ENCODE measurements around the gene HAUS6.
"Not testable (repeated sequence)": the region's sequence is repeated elsewhere in the genome, so short reads cannot be mapped to it uniquely, and the experiment has no call there.

The HAUS6 gene, protein sequence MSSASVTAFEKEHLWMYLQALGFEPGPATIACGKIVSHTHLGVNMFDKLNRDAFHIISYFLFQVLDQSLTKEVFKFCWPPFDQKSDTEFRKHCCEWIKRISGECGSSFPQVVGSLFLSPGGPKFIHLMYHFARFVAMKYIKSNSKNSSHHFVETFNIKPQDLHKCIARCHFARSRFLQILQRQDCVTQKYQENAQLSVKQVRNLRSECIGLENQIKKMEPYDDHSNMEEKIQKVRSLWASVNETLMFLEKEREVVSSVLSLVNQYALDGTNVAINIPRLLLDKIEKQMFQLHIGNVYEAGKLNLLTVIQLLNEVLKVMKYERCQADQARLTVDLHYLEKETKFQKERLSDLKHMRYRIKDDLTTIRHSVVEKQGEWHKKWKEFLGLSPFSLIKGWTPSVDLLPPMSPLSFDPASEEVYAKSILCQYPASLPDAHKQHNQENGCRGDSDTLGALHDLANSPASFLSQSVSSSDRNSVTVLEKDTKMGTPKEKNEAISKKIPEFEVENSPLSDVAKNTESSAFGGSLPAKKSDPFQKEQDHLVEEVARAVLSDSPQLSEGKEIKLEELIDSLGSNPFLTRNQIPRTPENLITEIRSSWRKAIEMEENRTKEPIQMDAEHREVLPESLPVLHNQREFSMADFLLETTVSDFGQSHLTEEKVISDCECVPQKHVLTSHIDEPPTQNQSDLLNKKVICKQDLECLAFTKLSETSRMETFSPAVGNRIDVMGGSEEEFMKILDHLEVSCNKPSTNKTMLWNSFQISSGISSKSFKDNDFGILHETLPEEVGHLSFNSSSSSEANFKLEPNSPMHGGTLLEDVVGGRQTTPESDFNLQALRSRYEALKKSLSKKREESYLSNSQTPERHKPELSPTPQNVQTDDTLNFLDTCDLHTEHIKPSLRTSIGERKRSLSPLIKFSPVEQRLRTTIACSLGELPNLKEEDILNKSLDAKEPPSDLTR

DNA sequence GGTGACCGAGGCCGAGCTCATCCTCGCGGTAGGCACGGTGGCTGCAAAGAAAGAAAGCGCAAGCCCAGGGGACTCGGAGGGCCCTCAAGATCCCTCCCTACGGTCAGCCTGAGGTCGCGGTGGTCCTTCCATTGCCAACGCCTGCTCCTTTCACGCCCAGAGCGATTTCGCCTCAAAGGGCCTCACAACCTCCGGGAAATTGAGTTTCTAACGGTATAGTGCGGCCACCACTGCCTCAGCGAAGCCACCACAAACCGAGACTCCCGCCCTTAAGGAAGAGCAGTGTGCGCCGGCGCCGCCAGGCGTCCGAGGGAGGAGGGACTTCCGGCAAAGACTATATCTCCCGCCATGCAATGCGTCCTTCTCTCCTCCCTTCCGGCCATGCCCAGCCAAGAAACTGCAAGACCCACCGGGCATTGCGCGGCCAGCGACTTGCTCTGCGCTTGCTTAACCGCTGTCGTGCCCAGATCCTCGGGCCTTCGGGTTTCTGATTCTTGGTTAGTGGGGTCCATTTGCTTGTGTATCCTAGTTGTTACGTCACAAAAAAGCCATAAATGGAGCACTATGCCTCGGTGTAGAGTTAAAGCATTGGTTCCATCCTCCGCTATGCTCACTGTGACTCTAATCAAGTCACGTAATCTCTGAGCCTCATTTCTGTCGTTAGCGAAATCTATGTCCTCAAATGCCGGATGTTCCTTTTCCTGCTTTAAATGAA is at the start of gene HAUS6:
TSS of gene HAUS6 (minus strand) at position 274 of the 715 bp plus-strand sequence. CDS start at position 21, 253 bp downstream.
- peak; percentile 84 for DNase-seq

DNA sequence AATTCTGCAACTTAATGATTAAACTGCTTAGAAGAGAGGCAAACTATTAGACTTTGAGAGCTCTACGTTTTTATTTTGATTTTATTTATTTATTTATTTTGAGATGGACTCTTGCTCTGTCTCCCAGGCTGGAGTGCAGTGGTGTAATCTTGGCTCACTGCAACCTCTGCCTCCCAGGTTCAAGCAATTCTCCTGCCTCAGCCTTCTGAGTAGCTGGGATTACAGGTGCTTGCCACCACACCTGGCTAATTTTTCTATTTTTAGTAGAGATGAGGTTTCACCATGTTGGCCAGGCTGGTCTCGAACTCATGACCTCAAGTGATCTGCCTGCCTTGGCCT is 49.4 kb upstream of the HAUS6 start:
- DNase-seq, result not testable (repeated sequence)

DNA sequence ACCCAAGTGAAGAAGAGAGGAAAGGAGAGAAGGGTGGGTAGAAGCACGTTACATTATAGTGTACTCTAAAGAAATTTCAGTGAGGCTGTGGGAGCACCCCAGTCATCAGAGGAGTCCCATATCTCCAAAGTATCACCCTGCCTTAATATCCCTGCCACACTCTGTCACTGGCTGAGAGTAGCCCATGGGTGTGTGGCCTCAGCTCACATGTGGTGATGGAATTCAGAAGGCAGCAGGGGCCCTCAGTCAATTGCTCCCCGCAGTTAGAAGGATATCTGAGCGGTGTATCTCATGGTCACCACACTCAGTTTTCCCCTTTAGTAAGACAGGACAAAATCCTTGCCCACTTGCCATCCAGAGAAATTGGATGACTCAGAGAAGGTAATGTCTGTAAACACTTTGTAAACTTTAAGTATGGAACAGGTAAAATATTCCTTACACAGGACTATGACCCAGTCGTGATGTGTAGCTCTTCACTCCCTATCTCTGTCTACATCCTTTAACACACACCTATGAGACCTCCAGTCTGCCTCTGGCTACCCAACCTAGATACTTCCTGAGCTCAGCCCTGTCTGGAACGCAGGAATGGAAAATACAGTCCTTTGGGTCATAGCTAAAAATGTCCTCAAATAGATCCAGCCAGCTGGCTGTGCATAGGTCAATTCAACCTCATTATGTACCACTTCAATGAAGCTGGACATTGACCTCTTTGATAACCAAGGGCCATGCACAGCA is 48.9 kb upstream of the HAUS6 start:
- DNase-seq, result no peak

DNA sequence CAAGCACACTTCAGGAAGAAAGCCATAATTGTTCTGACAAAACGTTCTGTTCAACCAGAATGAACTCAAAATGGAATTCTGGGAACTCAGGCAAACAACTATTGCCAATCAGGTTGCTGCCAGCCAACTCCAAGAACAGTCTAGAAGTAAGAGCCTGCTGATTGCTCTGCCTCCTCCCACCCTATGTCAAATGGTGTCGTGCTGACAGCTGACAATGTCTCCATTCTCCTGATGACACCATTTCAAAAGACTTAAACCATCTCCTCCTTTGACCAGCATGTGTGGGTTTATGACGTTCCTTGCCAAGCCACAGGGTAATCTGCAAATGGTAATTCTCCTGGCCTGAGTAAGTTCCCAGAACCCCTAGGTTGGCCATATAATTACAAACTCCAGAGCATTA is 46.5 kb upstream of the HAUS6 start:
- DNase-seq, result no peak

DNA sequence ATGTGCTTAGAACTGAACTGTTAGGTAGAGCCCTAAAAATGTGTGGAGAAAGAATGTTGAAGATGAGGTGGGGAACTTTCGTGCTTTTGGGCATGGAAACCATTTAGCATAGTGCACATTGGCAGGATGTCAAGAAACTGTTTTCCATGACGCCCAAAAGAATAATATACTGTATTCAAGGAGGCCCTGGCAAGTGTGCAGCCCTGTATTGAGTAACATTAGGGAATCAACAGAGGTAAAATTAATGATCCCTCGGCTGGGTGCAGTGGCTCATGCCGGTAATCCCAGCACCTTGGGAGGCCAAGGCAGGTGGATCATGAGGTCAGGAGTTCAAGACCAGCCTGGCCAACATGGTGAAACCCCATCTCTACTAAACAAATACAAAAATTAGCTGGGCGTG is 45.5 kb upstream of the HAUS6 start:
- DNase-seq, result no peak

DNA sequence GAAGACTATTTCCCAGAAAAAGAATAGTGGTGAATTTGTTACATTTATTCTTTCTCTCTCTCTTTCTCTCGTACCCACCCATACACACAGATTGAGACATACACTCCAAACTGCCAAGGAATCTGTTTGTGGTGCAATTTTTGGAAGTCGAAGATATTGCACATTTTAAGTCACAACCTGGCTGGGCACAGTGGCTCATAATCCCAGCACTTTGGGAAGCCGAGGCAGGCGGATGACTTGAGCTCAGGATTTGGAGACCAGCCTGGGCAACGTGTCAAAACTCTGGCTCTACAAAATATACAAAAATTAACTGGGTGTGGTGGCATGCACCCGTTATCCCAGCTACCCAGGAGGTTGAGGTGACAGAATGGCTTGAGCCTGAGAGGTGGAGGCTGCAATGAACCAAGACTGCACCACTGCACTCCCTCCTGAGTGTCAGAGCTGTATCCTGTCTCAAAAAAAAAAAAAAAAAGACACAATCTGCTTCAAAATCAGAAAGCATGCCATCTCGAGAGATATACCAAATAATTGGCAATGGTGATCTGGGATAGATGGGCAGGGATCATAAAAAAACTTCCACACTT is 43.8 kb upstream of the HAUS6 start:
- DNase-seq, result no peak

DNA sequence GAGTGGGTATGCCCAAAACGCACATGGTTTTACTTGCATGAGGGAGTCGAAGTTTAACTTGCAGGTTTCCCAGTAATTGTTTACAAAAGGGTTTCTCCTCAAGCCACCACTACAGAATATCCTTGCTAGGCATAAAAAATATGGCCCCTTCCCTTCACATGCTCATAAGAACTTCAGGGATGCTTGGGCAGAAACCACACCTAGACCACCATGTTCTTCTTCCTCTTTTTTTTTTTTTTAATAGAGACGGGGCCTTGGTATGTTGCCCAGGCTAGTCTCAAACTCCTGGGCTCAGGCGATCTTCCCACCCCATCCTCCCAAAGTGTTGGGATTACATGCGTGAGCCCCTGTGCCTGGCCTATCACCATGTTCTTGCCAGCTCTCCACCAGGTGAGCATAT is 43.2 kb upstream of the HAUS6 start:
- no peak for DNase-seq

DNA sequence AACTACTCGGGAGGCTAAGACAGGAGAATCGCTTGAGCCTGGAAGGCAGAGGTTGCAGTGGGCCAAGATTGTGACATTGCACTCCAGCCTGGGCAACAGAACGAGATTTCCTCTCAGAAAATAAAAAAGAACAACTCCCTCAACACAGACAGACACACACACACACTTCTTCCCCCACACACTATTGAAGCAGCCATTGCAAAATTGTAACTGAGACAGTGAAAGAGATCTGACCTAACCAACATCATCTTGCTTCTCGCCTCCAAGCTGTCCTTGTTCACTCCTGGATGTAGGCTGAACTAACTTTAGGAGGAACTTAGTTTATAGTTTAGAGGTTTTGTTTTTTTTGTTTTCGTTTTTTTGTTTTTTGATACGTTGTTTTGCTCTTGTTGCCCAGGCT is 37.6 kb upstream of the HAUS6 start:
- DNase-seq, result no peak

DNA sequence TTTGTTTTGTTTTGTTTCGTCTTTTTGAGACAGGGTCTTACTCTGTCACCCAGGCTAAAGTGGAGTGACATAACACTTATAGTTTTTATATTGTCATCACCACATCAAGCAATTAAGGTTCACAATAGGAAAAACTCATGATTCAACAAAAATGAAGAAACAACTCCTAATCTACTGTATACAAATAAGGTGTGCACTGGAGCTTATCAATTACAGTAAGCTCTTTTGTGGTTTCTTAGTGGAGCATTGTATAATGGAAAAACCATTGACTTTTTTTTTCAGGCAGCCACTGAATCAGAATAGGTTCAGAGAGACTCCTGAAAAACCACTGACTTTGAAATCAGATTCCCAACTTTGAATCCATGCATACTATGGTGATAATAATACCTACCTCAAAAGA is 35.4 kb upstream of the HAUS6 start:
- DNase-seq, result no peak

DNA sequence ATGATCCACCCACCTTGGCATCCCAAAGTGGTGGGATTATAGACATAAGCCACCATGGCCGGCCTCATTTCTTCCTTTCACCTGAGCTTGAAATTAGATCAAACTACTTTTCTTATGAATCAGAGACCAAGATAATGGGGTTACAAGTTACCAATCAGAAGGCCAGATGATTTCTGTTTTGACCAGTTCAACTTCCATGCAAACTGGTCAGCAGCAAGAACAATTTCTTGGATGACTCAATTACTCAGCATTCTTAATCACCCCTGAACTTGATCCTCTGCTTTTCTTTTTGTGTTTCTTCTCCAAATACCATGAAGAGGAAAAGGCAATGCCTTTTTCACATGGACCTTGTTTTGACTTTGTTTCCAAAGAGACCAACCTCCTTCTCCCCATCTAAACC is 34.6 kb upstream of the HAUS6 start:
- DNase-seq, result no peak

DNA sequence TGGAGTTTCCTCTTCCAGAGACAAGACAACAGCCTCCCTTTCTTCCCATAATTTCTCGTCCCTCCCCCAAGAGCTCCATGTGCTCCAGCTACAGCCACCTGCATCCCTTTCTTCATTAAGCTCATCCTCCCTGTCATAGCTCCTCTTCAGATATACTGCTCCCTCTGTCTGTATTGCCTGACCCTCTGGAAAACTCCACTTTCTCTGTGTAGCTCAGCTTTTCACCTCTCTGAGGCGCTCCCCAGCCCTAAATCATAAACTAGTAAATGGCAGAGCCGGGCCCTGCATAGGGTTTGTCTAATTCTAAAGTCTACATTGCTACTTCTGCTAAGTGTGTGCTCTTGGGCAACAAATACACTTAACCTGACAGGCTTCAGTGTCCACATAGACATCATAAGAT is 33.4 kb upstream of the HAUS6 start:
- DNase-seq, result no peak

DNA sequence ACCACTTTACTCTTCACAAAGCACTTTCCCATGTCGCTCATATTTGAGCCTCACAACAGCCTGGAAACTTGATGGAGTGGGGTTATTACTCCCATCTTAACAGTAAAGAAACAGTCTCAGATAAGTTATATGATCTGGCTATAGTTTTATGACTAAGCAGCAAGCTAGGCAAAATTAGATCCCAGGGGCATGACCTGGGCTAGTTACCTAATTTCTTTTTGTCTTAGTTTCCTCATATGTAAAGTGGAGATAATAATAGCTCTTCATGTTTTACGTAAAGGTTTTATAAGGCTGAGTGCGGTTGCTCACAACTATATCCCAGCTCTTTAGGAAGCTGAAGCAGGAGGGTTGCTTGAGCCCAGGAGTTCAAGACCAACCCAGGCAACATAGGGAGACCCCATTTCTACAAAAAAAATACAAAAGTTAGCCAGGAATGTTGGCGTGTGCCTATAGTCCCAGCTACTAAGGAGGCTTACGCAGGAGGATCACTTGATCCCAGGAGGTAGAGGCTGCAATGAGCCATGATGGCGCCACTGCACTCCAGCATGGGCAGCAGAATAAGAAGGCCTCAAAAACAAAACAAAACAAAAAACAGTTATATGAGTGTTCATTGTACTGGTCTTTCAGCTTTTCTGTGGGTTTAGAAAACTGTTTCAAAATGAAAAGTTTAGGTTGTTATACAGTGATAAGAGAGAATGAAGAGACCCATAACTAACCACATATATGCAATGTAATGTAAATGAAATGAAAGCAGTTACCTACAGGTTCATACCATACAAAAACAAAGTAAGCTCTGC is 31.0 kb upstream of the HAUS6 start:
- DNase-seq, result no peak

DNA sequence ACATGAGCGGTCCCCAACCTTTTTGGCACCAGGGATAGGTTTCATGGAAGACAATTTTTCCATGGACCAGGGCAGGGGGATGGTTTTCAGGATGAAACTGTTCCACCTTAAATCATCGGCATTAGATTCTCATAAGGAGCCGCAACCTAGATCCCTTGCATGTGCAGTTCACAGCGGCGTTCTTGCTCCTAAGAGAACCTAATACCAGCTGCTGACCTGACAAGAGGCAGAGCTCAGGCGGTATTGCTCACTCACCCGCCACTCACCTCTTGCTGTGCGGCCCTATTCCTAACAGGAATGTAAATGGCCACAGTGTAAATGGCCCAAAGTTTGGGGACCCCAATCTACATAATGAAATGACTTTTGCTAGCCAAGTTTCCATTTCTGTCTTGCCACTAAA is 27.7 kb upstream of the HAUS6 start:
- DNase-seq, result no peak

DNA sequence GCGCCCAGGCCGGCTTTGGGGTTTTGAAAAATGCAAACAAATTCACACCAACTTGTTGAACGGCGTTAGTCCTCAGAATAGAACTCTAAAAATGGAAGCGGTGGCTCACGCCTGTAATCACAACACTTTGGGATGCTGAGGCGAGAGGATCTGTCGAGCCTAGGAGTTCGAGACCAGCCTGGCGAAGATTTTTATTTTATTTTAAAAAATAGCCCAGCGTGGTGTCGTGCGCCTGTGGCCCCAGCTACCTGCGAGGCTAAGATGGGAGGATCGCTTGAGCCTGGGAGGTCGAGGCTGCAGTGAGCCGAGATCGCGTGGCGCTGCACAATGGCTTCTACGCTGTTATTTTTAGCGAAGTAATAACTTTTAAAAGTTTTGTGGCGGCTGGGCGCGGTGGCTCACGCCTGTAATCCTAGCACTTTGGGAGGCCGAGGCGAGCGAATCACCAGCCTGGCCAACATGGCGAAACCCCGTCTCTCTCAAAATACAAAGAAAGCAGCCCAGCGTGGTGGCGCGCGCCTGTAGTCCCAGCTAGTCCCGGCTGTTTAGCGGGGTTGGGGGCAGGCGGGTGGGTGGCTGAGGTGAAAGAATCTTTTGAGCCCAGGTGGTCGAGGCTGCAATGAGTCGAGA is 25.3 kb upstream of the HAUS6 start:
- DNase-seq, result no peak

DNA sequence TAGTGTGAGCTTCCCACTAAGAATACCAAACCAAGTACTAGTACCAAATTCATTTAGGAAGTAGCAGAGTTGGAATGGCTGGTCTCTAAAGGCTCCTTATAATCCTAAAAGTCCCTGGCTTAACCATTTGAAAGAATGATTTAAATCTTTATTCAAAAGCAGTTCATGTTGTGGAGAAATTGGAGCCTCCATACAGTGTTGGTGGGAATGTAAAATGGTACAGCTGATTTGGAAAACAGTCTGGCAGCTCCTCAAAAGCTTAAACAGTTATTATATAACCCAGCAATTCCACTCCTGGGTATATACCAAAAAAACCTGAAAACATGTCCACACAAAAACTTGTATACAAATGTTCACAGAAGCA is 21.7 kb upstream of the HAUS6 start:
- no peak for DNase-seq

DNA sequence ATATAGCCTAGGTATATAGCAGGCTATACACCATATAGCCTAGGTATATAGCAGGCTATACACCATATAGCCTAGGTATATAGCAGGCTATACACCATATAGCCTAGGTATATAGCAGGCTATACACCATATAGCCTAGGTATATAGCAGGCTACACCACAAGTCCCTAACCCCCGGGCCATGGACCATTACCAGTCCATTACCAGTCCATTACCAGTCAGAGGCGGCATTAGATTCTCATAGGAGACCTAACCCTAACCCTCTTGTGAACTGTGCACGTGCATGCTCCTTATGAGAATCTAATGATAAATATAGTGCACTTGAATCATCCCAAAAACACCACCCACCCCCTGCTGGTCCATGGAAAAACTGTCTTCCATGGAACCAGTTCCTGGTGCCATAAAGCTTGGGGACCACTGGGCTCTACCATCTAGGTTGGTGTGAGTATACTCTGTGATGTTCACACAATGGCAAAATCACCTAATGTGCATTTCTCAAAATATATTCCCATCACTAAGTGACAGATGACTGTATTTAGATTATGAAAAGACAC is 19.9 kb upstream of the HAUS6 start:
- DNase-seq, result no peak

DNA sequence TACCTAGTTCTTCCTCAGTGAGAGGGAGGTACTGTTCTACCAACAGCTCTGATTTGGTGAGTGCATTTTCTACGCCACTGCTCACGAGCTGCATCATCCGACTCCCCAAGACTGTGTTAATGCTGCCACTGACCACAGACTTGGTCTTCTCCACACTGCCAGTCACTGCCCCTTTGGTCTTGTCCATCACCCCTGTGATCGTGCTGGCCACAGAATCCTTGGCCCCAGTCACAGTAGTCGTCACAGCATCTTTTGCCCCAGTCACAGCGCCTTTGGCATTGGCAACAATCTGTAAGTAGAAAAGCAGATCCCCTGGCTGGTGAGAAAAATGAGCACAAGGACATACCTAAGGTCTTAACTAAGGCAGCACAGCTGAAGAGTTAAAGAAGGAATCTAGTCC is 18.2 kb upstream of the HAUS6 start:
- no peak for DNase-seq

DNA sequence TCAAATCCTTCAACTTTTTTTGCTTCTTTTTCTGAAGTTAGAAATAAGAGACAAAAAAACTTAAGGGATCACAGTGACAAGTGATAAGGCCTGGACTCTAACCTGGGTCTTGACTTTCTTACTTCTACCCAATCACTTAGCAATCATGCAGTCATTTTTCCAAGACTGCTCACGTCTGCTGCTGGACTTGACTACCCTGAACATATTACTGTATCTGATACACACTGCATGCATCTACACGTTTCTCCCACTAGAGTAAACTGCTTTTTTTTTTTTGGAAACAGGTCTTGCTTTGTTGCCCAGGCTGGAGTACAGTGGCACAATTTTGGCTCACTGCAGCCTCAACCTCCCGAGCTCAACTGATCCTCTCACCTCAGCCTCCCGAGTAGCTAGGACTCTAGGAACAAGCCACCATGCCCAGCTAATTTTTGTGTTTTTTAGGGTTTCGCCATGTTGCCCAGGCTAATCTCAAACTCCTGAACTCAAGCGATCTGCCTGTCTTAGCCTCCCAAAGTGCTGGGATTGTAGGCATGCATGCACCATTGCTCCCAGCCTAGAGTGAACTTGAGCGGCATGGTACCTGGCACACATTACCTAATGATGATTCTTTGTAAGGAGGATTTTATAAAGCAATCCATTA is 17.2 kb upstream of the HAUS6 start:
- DNase-seq, result no peak

DNA sequence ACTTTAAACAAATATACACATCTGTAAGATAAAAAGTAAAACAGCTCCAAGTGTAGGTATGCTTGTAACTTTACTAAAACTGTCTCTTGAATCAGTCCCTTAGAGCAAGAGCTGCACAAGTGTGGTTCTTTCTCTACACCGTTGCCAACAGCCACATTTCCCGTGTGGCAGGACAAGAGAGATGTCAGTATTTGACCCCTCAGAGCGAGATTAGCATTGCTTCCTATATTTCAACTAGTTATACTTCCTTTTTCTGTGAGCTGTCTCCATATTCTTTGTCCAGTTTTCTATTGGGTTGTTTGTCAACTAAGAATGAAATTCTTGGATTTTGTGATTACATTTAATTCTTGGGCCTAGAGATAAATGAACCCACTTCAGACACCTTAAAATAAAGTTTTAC is 16.5 kb upstream of the HAUS6 start:
- no peak for DNase-seq

DNA sequence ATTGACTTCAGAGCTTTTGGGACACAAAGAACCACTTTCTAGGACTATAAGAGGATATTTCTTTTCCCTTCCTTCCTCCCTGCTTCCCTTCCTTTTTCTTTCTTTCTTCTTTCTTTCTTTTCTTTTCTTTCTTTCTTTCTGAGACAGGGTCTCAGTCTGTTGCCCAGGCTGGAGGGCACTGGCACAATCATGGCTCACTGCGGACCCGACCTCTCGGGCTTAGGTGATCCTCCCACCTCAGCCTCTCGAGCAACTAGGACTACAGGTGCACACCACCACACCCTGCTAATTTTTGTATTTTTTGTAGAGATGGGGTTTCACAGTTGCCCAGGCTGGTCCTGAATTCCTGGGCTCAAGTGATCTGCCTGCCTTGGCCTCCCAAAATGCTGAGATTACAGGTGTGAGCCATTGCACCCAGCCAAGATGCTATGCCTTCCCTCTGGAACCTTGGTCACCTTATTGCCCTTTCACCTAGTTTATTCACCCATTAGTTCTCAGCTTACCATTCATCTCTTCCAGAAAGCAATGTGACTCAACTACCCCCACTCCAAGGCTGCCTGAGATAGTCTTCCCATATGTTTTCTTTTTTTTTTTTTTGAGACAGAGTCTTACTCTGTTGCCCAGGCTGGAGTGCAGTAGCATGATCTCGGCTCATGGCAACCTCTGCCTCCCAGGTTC is 14.5 kb upstream of the HAUS6 start:
- no peak for DNase-seq
